ENCODE data around the gene SKI.

GRCh38 chr1:2346691-2347408 lies 118.7 kb downstream of the SKI start:
- TF ChIP-seq CTCF (IDR thresholded peaks at IDR 0.05) (no peak), POLR2A (IDR thresholded peaks at IDR 0.05) (no peak)
